Activated CD4-positive, alpha-beta T cell treated with anti-CD3 and anti-CD28 coated beads for 4 hours (primary cell): Measurements from ENCODE around the gene DPP10.

Experiments used
- DNase-seq, 2 donors: peaks; one replicate each; pipeline ENCODE4 v3.0.0-alpha.2; 2020

The DPP10 gene

GRCh38 chr2:114610677-114611076, 168.2 kb downstream of the DPP10 start:
- no peak for DNase-seq

DNA sequence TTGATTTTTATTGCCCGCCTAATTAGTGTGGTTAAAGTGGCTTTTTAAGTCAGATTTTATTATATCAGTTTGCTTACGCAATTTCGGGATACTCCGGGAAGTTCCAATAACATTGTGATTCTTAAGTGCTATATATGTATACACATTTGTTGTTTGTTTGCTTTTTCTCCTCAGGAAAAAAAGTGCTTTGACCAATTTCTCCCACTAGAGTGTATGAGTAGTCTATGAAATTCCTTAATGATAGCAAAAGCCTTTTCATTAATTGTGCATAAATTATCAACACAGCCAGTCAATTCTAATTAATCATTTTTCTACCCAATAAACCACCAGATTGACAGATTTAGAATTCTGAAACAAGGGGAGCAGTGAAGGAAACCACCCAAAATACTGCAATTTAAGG, 172.2 kb downstream of the DPP10 start:
- no peak for DNase-seq

DNA sequence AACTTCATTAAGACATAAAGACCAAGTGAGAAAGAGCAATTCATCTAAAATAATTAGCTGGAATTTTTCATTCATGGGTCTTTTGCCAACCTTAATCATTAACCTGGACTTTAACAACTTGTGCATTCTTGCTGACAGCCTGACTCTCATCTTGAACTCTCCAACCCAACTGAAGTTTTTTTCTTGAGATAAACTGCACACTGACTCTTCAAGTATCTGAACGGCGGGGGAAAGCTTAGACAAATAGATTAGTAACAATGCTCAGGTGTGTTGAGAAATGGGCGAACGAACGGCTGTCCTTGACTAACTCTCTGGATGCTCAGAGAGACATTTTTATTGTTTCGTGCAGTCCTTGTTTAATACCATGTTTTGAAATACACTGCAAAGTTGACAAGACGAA, 186.0 kb downstream of the DPP10 start:
- DNase-seq = no peak

DNA sequence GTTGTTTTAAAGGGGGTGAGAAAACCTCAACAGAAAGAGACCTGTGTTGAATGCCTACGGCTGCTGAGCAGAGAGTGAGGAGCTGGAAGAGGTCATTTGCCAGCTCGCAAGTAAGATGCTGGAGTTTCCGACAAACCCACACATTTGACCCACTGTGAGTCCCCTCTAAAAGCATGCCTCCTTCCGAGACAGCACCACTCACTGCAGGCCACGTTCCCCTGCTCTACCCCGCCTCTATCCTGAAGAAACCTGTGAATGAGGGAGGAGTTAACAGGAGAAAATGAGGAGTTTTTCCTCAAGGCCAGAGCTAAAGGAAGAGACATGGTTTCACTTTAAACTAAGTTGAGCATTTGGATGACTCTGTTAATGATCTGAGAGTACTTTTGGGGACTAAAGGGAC, 188.7 kb downstream of the DPP10 start:
- DNase-seq = no peak

- no peak for DNase-seq
These were observed 199.8 kb downstream of the DPP10 start for GRCh38 chr2:114642166-114642770.

DNA sequence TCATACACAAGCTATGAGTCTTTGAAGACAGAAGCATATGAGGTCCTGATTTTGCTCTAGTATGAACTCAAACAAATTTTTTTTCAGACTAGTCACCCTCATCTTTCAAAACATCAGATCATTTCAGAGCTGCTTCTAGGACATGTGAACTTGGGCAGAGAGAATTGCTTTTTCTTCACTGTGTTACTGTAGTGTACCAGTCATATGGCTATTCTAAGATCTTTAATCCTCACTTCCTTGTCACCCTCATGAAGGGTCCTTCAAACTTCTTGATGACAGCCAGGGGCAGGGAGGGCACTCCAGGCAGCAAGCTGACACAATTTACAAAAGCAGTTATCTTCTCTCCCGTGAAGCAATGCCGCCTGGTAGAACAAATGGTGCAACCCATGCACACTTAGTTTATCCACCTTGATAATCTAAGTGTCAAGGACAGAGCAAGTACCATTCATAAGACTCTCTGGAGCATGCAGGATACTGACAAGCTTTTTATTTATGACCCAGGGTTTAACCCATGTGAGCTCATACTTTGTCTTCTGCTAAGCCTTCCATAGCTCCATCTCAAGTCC, 200.6 kb downstream of the DPP10 start:
- no peak for DNase-seq

GRCh38 chr2:114651933-114652332, 209.5 kb downstream of the DPP10 start:
- DNase-seq = no peak

GRCh38 chr2:114659880-114660279, 217.4 kb downstream of the DPP10 start:
- DNase-seq = no peak

DNA sequence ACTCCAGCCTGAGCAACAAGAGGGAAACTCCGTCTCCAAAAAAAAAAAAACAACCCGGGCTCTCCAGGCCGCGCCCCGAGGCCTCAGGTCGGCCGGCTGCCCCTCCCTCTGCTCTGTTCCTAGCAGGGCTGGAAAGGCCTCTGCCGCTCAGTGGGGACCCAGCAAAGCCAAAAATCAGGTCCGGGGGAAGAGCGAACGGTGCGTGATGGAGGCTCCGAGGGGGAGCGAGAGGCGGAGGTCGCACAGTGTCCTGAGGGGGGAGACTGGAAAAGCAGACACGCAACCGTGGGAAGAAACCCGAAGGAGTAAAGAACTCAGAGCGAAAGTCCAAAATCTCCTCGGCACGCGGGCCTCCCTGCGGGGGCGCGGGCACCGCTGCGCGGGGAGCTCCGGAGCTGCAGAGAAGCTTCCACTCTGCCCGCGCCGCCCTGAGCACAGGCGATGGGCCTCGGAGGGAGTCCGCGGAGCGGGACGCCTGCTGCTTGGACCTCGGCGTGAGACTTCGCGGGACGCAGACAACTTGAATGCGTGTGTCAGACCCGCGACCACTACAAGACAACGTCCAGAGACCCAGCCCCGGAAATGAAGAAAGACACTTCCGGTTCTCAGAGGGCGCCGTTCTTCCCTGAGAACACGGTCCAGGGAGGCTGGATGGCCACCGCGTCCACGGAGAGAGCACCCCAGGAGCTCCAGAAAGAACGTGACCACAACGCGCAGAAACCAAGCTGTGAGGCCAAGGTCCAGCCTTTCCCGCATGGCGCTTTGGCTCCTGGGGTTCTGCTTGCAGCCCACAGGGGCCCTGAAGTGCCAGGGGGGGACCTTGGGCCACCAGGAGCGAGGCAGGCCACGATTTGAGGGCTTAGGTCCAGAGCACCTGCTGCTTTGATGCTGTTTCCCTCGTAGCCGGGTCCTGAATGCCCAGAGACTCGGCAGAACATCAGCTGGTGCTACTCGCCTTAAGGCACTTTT, 219.8 kb downstream of the DPP10 start:
- DNase-seq = peak in 1 of 2 donors; percentile 1

DNA sequence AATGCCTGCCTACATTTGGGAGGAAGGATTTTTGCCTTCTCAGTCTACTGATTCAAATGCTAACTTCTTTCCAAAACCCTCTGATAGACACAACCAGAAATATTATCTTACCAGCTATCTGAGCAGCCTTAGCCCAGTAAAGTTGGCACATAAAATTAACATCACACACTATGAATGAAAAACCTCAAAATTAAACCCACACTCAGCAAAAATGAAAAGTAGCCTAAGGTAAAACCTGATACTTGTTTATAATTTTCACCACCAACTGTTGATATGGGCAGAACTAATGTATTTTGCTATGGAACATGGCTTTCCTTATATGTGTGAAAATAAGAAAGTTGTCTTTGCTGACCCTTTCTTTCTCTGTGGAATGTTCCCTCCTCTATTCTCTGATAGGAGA, 226.0 kb downstream of the DPP10 start:
- DNase-seq = no peak

GRCh38 chr2:114683251-114683650, 240.8 kb downstream of the DPP10 start:
- no peak for DNase-seq

- DNase-seq = no peak
These were observed 242.0 kb downstream of the DPP10 start for GRCh38 chr2:114684403-114684802.

- no peak for DNase-seq
These were observed 242.7 kb downstream of the DPP10 start for GRCh38 chr2:114685102-114685501.

GRCh38 chr2:114688241-114688640, 245.8 kb downstream of the DPP10 start:
- no peak for DNase-seq

DNA sequence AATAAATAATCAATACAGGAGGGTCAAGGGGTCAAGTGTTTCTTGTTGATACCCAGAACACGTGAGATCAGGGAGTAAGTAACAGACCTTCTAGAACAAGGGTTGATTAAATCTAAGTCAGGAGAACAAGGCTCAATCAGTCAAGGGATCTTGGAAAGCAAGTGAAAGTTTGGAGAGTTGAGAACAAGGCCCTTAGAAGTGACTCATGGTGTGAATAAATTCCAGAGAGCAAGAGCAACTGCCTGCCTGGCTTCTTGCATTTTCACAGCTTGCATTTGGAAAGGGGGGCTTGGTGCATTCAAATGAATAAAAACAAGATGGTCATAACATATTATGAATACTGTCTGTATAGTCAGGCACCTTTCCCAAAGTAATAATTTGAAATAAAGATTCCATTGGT, 256.1 kb downstream of the DPP10 start:
- no peak for DNase-seq

DNA sequence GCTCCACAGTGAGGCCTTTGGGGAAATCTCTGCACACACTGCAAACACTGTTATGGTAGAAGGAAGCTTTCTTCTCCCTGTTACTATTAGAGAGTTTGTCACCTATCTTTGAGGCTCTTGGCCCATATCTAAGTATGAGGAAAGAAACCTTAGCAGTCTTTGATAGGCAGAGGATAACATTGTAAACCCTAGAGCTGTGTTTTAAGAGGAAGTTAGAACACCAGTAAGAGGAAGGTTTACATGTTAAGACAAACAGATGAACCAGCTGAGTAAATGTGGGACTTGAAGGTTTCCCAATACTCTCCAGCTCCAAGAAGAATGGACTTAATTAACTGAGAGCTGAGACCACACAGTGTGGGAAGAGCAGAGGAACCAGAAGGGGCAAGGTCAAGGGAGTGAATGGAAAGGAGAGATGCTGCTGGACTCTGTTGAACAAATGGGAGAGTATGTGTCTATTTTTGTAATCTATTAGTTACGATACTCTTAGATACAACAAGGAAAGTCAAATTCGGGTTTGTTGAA, 257.0 kb downstream of the DPP10 start:
- DNase-seq = no peak

DNA sequence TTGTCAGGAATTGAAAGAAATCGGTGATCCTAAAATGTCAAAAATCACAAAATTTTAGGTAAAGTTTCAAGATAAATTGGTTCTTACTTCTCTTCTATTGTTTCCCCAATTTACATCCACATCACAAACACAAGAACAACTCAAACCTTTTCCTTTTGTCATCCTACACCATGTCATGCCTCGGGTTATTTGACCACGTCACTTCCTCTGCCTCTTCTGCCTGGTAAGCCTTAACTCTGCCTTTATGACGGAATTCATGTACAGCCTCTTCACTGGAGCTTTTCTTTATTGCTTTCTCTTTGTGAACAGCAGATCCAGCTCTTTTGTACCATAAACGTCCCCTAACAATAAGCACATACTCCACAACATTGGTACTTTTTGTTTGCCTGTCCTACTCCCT, 258.0 kb downstream of the DPP10 start:
- no peak for DNase-seq

DNA sequence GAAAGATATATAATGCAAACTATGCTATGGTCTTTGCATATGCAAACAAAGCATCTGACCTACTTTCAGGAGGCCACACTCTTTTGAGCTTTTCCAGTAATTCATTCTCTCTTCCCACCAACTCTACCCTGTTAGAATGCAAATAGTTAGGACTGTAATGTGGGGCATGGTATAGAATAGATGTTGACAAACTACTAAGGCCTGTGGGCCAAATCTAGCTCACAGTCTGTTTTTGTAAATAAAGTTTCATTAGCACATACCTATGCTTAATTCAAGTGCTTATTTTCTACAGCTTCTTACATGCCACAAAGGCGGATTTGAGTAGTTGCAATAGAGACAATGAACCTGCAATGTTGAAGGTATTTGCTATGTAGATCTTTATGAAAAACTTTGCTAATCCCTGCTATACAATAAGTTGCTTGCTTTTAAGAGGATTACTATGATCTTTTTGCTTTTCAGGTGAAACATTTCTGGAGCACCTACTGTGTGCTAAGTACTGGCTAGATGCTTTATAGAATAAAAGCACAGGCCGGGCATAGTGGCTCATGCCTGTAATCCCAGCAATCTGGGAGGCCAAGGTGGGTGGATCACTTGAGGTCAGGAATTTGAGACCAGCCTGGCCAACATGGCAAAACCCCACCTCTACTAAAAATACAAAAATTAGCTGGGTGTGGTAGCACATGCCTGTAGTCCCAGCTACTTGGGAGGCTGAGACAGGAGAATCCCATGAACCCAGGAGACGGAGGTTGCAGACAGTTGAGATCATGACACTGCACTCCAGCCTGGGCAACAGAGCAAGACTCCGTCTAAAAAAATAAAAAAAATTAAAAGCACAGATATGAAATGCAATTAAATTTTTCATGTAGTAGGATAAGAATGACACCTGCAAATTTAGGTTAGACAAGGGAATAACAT, 267.8 kb downstream of the DPP10 start:
- DNase-seq = no peak

- DNase-seq = no peak
These were observed 271.9 kb downstream of the DPP10 start for GRCh38 chr2:114714313-114714712.

DNA sequence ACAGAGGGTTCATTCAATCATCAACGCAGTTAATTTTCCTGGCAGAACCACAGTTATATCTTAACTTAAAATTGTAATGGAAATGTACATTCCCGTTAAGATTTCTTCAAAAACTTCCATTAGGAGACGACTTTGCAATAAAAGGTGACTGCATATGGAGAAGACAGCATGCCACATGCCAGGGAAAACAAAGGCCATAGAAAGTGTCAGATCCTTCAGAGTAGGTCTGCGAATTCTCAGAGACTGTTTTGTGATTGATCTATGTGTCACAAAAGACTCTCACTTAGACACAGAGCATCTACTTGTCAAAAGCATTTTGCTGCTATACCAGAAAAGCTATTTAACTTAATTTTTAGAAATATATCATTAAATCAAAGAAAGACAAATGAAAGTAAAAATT, 274.6 kb downstream of the DPP10 start:
- no peak for DNase-seq

GRCh38 chr2:114724454-114724853, 282.0 kb downstream of the DPP10 start:
- DNase-seq = no peak

DNA sequence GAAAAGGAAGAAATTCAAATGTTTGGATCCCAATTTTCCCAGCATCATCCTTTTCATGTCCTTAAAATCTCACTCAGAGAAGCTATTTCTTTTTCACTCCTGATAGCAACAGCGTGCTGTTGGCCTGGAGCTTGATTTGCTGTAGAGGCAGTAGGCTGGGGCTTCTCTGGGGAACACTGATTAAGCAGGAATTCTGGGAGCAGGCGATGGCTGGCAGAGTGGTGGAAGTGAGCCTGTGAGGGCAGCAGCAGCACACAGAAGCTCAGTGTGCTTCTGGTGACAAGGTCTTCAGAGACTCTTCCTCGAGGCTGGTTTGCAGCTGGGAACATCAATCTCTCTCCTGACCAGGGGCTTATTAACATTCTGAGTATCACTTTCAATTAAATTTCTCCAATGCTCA, 284.6 kb downstream of the DPP10 start:
- no peak for DNase-seq

DNA sequence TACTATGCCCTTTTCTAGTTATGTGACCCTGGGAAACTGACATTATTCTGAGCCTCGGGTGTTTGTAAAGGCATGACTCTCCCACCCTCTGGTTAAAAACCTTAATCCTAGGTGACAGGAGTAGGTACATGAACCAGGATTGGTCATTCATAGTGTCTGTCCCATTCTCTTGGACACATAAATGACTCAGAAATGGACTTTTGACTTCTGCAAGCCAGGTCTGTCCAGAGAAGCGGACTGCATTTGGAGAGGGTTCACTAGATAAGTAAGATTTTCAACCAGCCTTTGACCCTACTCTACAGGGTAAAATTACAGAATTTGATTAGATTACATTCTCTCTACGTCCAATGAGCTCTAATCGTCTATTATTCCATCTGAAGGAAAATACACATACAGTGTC, 285.9 kb downstream of the DPP10 start:
- no peak for DNase-seq
